ENCODE data around the gene USP47. TPM values are rescaled to one million over a fixed set of nuclear protein-coding genes. Genes with fewer than 3 reads are reported as not detected.

USP47 gene
- total and polyA plus RNA-seq, 9 of the 15 experiments (the other 6 are each of a cell fraction or from before 2014, with no cell fraction given) = 13.1 to 63.6 (median 34.7) TPM

- ChIA-PET CTCF (ENCODE audit: low intra/inter-chr PET ratio) (no interaction called here), POLR2A (interaction anchor here (0.9 to 1.3 kb wide), 3 partner anchors 9 to 45 kb away, joined by 3 to 4 read pairs (median 3); no protein-coding TSS in a partner anchor)
- peaks cover 10% of the 10 kb centered on the region; the same call in 1 of the 2 replicates for H4K20me1 ChIP-seq (replicated peaks; ENCODE audit: control insufficient read depth, insufficient read depth, low read length)
- H3K4me1 ChIP-seq (replicated peaks in 1 of 2; ENCODE audit: control insufficient read depth in 2 of 2, insufficient read depth in 2 of 2, low read length in 2 of 2) = peaks cover 0 to 7% of the 10 kb centered on the region in 2 experiments; a peak in 2 of 5 replicates
- no peaks in the 10 kb centered on the region for H3K9me1 ChIP-seq (ENCODE audit: control insufficient read depth, insufficient read depth, low read length)
- no peak for TF ChIP-seq ZNF217 (CRISPR knock-in tag; IDR thresholded peaks at IDR 0.05)
- no peak for TF ChIP-seq FOXP1 (CRISPR knock-in tag; IDR thresholded peaks at IDR 0.05)
- no peak for TF ChIP-seq KHSRP (IDR thresholded peaks at IDR 0.05)
- 0 out of 2 replicates have a peak, but pooled peaks have one; percentile 27 for TF ChIP-seq POLR2G (IDR thresholded peaks at IDR 0.05; ENCODE audit: low read depth, low read length)
- TF ChIP-seq, protein P1, sequence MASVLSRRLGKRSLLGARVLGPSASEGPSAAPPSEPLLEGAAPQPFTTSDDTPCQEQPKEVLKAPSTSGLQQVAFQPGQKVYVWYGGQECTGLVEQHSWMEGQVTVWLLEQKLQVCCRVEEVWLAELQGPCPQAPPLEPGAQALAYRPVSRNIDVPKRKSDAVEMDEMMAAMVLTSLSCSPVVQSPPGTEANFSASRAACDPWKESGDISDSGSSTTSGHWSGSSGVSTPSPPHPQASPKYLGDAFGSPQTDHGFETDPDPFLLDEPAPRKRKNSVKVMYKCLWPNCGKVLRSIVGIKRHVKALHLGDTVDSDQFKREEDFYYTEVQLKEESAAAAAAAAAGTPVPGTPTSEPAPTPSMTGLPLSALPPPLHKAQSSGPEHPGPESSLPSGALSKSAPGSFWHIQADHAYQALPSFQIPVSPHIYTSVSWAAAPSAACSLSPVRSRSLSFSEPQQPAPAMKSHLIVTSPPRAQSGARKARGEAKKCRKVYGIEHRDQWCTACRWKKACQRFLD (CRISPR knock-in tag; IDR thresholded peaks at IDR 0.05) = no peak
- BruUV-seq (replicated peaks) = no TSS peak
- H3K4me2 ChIP-seq (ENCODE audit: insufficient read depth, low read length) = no peak overlapping the region
- ATAC-seq (no peak), DNase-seq (ENCODE audit: extremely low read depth in 1 of 4, low spot score in 3 of 4) (no peak), FAIRE-seq (no peak)
- H3K79me2 ChIP-seq (ENCODE audit: control insufficient read depth, insufficient read depth, low read length) = no peaks in the 10 kb centered on the region
- peaks cover 23 to 54% of the 10 kb centered on the region in 2 experiments for H3K27me3 ChIP-seq (ENCODE audit: control insufficient read depth in 2 of 2, insufficient read depth in 2 of 2, low read length in 2 of 2)
- H3K4me3 ChIP-seq = no peak overlapping the region
- intact Hi-C loops (cut with micrococcal nuclease) = loop anchor here (5.0 kb wide), 1 partner anchor 167 kb away; no protein-coding TSS in a partner anchor
- in situ Hi-C loops (cut with MboI) = no loop called here
- H3K9me3 ChIP-seq (replicated peaks; ENCODE audit: control insufficient read depth, insufficient read depth, low read depth, low read length) = no peaks in the 10 kb centered on the region
- no peak overlapping the region for H3K27ac ChIP-seq (ENCODE audit: extremely low read depth, low read depth, low read length)
- H3K36me3 ChIP-seq (ENCODE audit: control insufficient read depth, insufficient read depth, low read length) = no peaks in the 10 kb centered on the region
- no peak overlapping the region for H2AFZ ChIP-seq (ENCODE audit: low read depth, low read length)
- H3K9ac ChIP-seq (ENCODE audit: insufficient read depth in 1 of 2, low read depth in 2 of 2, low read length in 2 of 2) = no peak overlapping the region
- 4% methylated on average over 15 of the region's 15 CpGs for WGBS (ENCODE audit: insufficient coverage, low coverage, missing lambda C conversion rate)
Observed at GRCh38 chr11:11963842-11964773, 122.3 kb downstream of the USP47 start.
